Measurements from ENCODE around the gene KPNB1.

The KPNB1 gene

GRCh38 chr17:47708864-47709541 lies 59.3 kb downstream of the KPNB1 start:
- in situ Hi-C loops (cut with MboI; ENCODE audit: low pct_unique_long_range_greater_than_20kb, low sequenced_read_pairs, unreplicated experiment) = no loop called here
- no peak for DNase-seq (ENCODE audit: low spot score)

GRCh38 chr17:47709594-47709993 lies 59.9 kb downstream of the KPNB1 start:
- DNase-seq (ENCODE audit: low spot score) = no peak
- in situ Hi-C loops (cut with MboI; ENCODE audit: low pct_unique_long_range_greater_than_20kb, low sequenced_read_pairs, unreplicated experiment) = no loop called here

More at GRCh38 chr17:47708864-47709541, 59.3 kb downstream of the KPNB1 start:
- TF ChIP-seq CTCF (IDR thresholded peaks at IDR 0.05; ENCODE audit: extremely low read depth, insufficient read depth, missing control alignments) = no peak

GRCh38 chr17:47711366-47712099 lies 61.8 kb downstream of the KPNB1 start:
- in situ Hi-C loops (cut with MboI; ENCODE audit: low pct_unique_long_range_greater_than_20kb, low sequenced_read_pairs, unreplicated experiment) = no loop called here
- no peak for TF ChIP-seq CTCF (IDR thresholded peaks at IDR 0.05; ENCODE audit: extremely low read depth, insufficient read depth, missing control alignments)
- no peak for DNase-seq (ENCODE audit: low spot score)

More at GRCh38 chr17:47709594-47709993, 59.9 kb downstream of the KPNB1 start:
- no peak for TF ChIP-seq CTCF (IDR thresholded peaks at IDR 0.05; ENCODE audit: extremely low read depth, insufficient read depth, missing control alignments)

- no peak for DNase-seq (ENCODE audit: low spot score)
- TF ChIP-seq CTCF (IDR thresholded peaks at IDR 0.05; ENCODE audit: extremely low read depth, insufficient read depth, missing control alignments) = no peak
- in situ Hi-C loops (cut with MboI; ENCODE audit: low pct_unique_long_range_greater_than_20kb, low sequenced_read_pairs, unreplicated experiment) = no loop called here
Measured at GRCh38 chr17:47712330-47713023, 62.8 kb downstream of the KPNB1 start.

- peak; percentile 20 for TF ChIP-seq CTCF (IDR thresholded peaks at IDR 0.05; ENCODE audit: extremely low read depth, insufficient read depth, missing control alignments)
- no peak for DNase-seq (ENCODE audit: low spot score)
- in situ Hi-C loops (cut with MboI; ENCODE audit: low pct_unique_long_range_greater_than_20kb, low sequenced_read_pairs, unreplicated experiment) = no loop called here
Measured at GRCh38 chr17:47713980-47714700, 64.4 kb downstream of the KPNB1 start.

- in situ Hi-C loops (cut with MboI; ENCODE audit: low pct_unique_long_range_greater_than_20kb, low sequenced_read_pairs, unreplicated experiment) = no loop called here
- TF ChIP-seq CTCF (IDR thresholded peaks at IDR 0.05; ENCODE audit: extremely low read depth, insufficient read depth, missing control alignments) = no peak
Measured at GRCh38 chr17:47714773-47715396, 65.2 kb downstream of the KPNB1 start.

More at GRCh38 chr17:47714773-47715396, 65.2 kb downstream of the KPNB1 start:
- DNase-seq (ENCODE audit: low spot score) = peak; percentile 57

Measured in GM13977 (cell line).